Measurements from ENCODE around the gene TRIM51.

DNA sequence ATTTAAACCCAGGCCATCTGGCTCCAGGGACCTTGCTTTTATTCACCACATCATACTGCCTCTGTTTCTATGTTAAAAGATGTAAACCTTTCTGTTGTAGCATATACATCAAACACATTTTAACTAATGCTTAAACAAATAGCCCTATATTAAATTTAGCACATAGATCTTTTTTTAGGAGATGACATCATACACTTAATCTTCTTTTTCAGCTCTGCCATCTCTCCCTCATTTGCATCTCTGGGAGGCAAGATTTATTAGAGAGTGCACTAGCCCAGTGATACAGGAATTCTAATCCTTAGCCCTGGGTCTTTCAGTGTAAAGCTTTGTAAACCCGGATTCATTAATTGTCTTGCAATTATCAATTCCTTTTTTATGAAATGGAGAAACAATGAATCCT, 31.0 kb upstream of the TRIM51 start:
- TF ChIP-seq, protein P1, sequence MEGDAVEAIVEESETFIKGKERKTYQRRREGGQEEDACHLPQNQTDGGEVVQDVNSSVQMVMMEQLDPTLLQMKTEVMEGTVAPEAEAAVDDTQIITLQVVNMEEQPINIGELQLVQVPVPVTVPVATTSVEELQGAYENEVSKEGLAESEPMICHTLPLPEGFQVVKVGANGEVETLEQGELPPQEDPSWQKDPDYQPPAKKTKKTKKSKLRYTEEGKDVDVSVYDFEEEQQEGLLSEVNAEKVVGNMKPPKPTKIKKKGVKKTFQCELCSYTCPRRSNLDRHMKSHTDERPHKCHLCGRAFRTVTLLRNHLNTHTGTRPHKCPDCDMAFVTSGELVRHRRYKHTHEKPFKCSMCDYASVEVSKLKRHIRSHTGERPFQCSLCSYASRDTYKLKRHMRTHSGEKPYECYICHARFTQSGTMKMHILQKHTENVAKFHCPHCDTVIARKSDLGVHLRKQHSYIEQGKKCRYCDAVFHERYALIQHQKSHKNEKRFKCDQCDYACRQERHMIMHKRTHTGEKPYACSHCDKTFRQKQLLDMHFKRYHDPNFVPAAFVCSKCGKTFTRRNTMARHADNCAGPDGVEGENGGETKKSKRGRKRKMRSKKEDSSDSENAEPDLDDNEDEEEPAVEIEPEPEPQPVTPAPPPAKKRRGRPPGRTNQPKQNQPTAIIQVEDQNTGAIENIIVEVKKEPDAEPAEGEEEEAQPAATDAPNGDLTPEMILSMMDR (IDR thresholded peaks at IDR 0.05), result no peak
- TF ChIP-seq POLR2AphosphoS5 (IDR thresholded peaks at IDR 0.05), result no peak

Measured in prostate gland (tissue), 2 donors.